IPS-18c (cell line): Measurements from ENCODE around the gene IMPDH2.
A peak's percentile ranks its signal among the peaks of the same experiment; 100 is the strongest.

Experiments used
- H3K4me3 ChIP-seq: 2 replicates; pipeline ENCODE4 v1.7.0; 2013; ENCODE audit warnings: low read depth, mild to moderate bottlenecking, low read length, moderate library complexity; ENCODE audit not compliant: insufficient read depth
- H3K9me3 ChIP-seq: one replicate; pipeline ENCODE4 v1.6.1; 2013; ENCODE audit warnings: mild to moderate bottlenecking, low read length, moderate library complexity; ENCODE audit not compliant: control insufficient read depth, insufficient read depth

The IMPDH2 gene

DNA sequence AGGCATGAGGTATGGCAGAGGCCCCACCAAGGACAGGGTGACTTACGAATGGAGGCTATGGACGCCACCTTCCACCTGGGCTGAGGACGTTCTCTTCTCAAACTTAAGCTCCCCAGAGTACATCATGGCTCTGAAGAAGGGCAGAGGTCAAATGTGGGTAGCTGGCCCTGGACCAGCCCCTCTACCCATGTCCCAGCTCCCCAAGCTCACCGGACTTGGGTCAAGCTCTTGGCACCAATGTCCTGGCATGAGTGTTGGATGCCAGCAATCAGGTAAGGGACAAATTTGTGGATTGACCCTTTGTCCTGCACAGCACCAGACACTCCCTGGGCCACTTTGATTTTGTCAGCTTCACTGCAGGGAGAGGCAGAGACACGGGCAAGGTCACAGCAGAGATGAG, 4.7 kb downstream of the IMPDH2 start:
- no peaks in the 10 kb centered on the region for H3K9me3 ChIP-seq
- no peak overlapping the region for H3K4me3 ChIP-seq

DNA sequence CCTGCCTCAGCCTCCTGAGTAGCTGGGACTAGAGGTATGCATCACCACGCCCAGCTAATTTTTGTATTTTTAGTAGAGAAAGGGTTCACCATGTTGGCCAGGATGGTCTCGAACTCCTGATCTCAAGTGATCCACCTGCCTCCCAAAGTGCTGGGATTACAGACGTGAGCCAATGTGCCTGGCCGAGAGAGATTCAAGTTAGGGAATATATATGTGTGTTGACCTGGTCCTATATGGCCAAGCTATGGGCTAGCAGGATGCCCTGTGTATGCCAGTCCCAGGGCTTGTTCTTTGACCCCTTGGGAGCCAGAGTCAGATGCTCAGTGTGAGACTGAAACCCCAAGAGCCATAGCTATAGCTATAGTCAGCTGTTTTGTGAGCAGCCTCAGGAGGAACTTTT, 5.4 kb downstream of the IMPDH2 start:
- Histone ChIP-seq H3K9me3 (no peaks in the 10 kb centered on the region), H3K4me3 (no peak overlapping the region)

DNA sequence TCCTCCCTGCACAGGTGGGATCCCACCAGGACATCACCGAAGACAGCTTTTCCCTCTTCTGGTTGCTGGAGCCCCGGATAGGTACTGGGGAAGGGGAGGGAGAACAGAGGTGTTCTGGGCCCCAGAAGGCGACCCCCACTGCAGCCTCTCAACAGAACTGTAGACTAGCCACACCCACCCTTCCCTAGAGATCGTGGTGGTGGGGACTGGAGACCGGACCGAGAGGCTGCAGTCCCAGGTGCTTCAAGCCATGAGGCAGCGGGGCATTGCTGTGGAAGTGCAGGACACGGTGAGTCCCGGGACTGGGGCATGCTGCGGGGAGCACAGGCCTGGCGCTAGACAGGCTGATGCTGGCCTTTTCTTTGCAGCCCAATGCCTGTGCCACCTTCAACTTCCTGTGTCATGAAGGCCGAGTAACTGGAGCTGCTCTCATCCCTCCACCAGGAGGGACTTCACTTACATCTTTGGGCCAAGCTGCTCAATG, 6.5 kb downstream of the IMPDH2 start:
- no peaks in the 10 kb centered on the region for H3K9me3 ChIP-seq
- peak overlapping the region; percentile 99 for H3K4me3 ChIP-seq

DNA sequence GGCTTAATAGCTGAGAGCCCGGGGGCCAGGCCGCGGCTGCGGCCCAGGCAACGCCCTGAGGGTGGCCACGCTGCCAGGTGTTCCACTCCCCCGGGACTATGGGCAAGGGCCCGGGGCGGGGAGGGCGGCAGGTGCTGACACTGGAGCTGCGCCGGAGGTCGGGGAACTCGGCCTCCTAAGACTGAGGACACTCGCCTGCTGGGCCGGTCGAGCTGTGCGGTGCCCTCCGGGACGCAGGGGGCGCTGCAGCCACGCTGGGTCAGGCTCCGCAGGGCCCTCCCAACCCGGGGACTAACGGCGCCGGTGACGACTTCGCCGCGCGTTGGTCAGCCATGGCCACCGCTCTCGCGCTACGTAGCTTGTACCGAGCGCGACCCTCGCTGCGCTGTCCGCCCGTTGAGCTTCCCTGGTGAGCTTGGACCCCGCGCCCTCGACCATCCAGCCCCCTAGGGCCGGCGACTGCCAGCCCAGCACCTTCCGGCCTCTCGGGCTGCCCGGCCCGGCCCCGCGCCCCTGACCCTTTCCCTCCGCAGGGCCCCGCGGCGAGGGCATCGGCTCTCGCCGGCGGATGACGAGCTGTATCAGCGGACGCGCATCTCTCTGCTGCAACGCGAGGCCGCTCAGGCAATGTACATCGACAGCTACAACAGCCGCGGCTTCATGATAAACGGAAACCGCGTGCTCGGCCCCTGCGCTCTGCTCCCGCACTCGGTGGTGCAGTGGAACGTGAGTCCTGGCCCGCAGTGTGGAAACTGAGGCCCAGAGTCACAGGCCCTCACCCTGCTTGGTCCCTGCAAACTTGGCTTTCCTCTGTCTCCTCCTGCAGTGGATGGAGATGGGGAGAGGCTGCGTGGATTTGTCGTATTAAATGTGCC, 7.1 kb downstream of the IMPDH2 start, which contains the start of gene NDUFAF3:
Gene NDUFAF3, plus strand, starts transcription at position 309 of the 875 bp plus-strand sequence. Its CDS starts 24 bp downstream, at position 333.
- H3K4me3 ChIP-seq, result peak within 1 kb of the TSS; percentile 99
- H3K9me3 ChIP-seq, result no peaks in the 10 kb centered on the region

DNA sequence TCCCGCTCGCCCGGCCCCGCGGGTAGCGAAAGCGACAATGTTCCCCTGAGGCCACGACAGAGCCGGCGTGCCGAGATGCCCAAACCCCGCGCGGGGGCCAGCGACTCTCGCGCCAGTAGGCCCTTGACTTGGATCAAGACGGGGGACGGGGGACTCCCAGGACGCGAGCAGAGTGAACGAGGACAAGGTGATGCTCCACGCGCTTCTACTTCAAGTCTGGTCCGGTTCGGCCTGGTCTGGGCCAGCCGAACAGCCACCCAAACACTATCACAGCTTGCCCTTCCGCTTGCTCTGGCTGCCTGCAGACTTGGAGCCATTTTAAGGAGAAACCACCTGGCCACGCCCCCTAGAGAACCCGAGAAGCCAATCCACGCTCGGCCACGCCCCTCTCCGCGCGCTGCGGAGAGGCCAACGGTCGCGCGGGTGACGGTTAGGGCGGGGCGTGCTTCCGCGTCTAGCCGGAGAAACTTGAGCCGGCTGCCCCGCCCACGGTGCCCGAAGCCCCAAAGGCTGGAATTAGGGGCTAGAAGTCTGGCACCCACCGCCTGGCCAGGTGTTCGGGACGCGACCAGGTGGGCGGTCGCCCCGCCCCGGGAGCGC, 7.9 kb downstream of the IMPDH2 start:
- Histone ChIP-seq H3K9me3 (no peaks in the 10 kb centered on the region), H3K4me3 (peak overlapping the region; percentile 99)

DNA sequence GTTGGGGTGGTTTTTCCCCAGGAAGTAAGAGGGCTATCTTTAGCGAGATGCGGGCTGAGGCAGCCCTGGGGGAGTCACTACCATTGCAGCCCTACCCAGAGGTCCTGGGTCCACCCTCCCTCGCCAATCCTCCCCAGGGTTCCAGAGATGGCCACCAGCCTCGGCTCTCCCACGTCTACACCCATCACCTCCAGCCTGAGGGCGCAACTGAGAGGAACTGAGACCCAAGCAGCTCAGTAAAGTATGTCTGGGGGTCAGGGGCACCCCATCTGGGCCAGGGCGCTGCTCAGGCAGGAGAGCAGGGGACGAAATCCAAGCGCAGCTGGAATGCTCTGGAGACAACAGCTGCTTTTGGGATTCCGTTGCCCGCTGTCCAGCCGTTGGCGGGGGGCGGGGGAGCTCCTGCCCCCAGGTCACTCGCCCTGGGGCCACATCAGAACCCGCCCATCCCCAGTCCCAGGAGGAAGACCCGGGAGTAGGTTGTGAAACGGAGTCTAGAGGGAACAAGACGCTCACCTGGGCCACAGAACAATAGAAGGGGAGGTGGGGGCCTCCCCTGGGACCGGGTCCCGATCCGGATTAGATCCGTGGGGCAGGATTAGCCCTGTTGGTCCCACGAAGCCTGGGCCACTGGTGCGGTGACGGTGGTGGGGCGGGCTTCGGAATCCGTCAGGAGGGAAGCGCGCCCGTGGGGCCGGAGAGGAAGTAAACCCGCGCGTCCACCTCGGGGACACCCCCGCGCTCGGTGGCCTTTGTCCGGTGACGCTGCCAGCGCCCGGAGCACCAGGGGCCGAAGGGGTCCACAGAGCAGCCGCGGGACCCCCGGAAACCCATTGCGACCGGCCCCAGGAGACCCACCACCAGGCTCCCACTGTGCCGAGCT, 8.6 kb downstream of the IMPDH2 start:
- H3K9me3 ChIP-seq, result no peaks in the 10 kb centered on the region
- peak overlapping the region; percentile 99 for H3K4me3 ChIP-seq

DNA sequence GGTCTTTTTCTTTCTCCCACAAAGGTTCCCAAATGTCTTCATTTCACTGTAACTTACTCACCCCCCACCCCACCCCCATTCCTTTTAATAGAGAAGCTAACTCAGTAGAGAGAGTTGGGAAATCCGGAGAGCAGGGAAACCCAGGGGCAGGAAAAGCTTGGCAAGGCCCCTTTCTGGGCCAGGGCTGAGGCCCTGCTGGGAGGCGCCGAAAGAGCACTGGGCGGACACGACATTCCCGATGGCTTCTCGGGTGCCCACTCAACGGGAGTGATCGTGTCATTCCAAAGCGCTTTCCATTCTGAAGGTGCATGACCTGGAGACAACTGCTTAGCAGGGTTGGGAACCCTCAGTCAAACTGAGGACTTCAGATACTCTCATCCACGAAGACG, 9.3 kb downstream of the IMPDH2 start:
- no peaks in the 10 kb centered on the region for H3K9me3 ChIP-seq
- peak overlapping the region; percentile 99 for H3K4me3 ChIP-seq

GRCh38 chr3:49018707-49019006, 10.5 kb downstream of the IMPDH2 start:
- peak overlapping the region; percentile 91 for H3K4me3 ChIP-seq

DNA sequence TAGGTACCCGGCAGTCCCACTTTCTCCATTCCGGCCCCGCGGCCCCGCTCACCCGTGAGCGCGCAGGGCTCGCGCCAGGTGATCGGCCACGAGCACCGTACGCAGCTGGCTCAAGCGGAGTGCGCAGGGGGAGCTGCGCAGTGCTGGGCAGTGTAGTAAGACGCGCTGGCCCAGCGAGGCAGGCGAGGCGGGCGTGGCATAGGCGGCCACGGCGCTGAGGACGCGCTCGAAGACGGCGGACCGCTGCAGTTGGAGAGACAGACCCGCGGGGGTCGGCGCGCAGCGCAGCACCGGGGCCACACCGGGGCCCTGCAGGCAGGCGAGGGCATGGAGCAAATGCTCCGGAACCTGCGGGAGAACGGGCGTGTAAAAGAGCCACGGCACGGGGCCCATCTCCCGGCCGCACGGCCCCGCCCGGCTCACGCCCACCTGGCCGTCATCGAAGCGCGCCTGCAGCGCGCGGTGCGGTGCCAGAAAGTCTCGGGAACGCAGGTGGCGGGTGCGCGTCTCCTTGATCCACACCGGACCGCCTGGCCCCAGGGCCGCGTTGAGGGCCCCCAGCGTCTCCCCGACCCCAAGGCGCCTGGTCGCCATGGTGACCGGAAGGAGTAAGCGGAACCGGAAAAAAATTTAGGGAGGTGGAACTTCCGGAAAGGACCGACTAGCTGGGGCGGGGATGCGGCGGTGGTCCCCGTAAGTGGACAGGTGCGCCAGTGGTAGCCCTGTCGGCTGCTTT, 11.1 kb downstream of the IMPDH2 start, which contains the start of gene DALRD3:
Gene DALRD3, minus strand, starts transcription at position 610 of the 736 bp plus-strand sequence. Its CDS starts 16 bp downstream, at position 594.
- H3K9me3 ChIP-seq, result no peaks in the 10 kb centered on the region
- H3K4me3 ChIP-seq, result peak within 1 kb of the TSS; percentile 91

More at GRCh38 chr3:49018707-49019006, 10.5 kb downstream of the IMPDH2 start:
- H3K9me3 ChIP-seq, result no peaks in the 10 kb centered on the region

DNA sequence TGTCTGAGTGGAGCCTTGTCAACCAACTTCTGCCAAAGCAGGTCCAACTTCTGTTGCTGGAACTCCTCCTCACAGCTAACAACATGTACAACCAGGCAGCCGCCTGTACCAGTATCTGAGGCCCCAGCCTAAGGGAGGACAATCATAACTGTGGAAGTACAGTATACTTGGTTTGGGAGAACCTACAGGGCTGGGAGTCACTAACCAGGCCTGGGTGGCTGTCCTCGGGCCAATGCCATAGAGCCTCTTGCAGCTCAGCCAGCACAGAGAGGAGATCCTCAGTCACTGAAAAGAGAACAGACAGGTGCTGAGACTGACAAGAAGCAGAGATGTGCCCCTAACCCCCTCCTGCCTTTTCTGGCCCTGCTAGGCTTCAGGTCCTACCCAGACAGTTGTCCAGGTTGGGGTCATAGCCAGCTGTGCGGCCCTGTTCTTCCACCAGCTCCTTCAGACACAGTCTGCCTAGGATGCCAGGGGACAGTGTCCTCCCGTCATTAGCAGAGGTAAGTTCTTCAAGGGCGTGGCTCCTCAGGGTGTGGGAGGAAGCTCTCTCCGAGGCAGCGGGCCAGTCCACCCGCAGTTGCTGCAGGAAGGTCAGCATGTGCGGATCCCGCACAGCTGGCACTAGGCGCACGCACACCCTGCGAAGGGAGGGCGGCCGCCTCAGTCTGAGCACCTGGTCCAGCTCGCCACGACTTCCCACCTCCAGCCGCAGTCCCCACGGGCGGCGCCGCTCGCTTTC, 11.8 kb downstream of the IMPDH2 start:
- Histone ChIP-seq H3K4me3 (peak overlapping the region; percentile 91), H3K9me3 (no peaks in the 10 kb centered on the region)

GRCh38 chr3:49016414-49017228, 12.6 kb downstream of the IMPDH2 start:
- H3K9me3 ChIP-seq, result no peaks in the 10 kb centered on the region
- no peak overlapping the region for H3K4me3 ChIP-seq

DNA sequence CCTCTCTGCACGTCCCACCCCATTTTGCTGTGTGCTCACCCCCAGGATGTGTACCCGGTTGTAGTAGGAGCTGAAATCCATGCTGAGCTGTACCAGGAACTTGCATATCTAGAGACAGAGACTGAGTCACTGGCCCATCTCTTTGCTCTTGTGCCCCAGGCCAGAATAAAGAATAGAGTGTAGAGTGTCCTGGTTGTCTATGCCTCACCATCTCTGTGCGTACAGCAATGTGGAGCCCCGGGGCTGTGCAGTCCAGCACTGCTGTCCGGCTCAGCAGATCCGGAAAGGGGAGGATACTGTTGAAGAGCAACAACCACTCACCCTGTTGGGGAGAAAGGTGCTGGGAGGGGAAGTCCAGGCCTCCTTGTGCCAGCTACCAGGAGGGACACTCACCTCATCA, 13.4 kb downstream of the IMPDH2 start:
- no peaks in the 10 kb centered on the region for H3K9me3 ChIP-seq
- H3K4me3 ChIP-seq, result no peak overlapping the region

- no peaks in the 10 kb centered on the region for H3K9me3 ChIP-seq
- no peak overlapping the region for H3K4me3 ChIP-seq
Observed at GRCh38 chr3:49015072-49015471, 14.1 kb downstream of the IMPDH2 start.

DNA sequence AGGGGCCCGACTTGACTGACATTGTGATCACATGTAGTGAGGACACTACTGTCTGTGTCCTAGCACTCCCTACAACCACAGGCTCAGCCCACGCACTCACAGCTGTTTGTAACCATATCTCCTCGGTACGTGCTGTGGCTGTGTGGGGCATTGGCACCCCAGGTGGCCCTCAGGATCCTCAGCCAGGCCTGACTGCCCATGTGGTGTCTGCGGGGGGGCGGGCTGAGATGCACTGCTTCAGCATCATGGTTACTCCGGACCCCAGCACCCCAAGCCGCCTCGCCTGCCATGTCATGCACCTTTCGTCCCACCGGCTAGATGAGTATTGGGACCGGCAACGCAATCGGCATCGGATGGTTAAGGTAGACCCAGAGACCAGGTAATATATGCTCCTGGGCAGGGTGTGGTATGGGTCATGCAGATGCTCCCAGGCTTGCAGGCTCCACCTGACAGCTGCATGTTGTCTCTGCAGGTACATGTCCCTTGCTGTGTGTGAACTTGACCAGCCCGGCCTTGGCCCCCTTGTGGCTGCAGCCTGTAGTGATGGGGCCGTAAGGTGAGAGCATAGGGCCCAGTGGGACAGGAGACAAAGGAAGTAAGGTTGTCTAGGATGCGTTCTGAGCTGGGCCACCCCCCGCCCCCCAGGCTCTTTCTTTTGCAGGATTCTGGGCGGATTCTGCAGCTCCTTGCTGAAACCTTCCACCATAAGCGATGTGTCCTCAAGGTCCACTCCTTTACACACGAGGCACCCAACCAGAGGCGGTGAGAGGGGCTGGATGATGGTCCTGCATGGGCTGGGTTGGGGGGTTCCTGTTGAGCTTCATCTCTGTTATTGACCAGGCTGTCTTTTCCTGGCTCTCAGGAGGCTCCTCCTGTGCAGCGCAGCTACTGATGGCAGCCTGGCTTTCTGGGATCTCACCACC, 15.2 kb downstream of the IMPDH2 start:
- H3K4me3 ChIP-seq, result no peak overlapping the region
- no peaks in the 10 kb centered on the region for H3K9me3 ChIP-seq
